ENCODE data around the gene BMP2K.

The BMP2K gene

DNA sequence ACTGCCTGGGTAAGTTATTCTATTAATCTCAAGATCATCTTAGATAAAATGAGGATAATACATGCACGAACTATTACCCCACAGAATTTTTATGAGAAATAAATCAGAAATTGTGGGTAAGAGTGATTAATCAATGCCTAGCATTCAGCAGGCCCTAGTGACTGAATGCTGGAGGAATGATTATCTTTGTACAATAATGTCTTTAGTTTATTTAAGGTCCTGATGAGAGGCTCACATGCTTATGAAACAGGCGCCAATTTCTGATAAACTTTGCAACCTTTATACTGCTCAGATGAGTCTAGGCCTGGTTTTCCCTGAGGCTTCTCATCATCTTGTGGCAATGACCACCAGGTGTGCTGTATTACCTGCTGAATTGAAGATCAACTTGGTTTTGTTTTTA is 27.8 kb upstream of the BMP2K start:
- Histone ChIP-seq H3K4me3 (ENCODE audit: low read depth, low read length) (no peak overlapping the region), H3K36me3 (ENCODE audit: control insufficient read depth, insufficient read depth, low read length) (no peaks in the 10 kb centered on the region), H3K9ac (no peak overlapping the region), H3K4me2 (ENCODE audit: low read length) (no peak overlapping the region), H2AFZ (no peak overlapping the region), H3K27me3 (ENCODE audit: control insufficient read depth, insufficient read depth, low read length) (no peaks in the 10 kb centered on the region), H3K27ac (no peak overlapping the region), H3K9me3 (ENCODE audit: control insufficient read depth, low read length) (no peaks in the 10 kb centered on the region), H3K4me1 (no peaks in the 10 kb centered on the region), H3K79me2 (no peaks in the 10 kb centered on the region)
- TF ChIP-seq CTCF (IDR thresholded peaks at IDR 0.05) = no peak

- Histone ChIP-seq H3K27me3 (ENCODE audit: control insufficient read depth, insufficient read depth, low read length) (no peaks in the 10 kb centered on the region), H3K9ac (no peak overlapping the region), H3K9me3 (ENCODE audit: control insufficient read depth, low read length) (no peaks in the 10 kb centered on the region), H3K79me2 (no peaks in the 10 kb centered on the region), H3K4me2 (ENCODE audit: low read length) (no peak overlapping the region), H3K27ac (no peak overlapping the region), H2AFZ (no peak overlapping the region), H3K4me1 (no peaks in the 10 kb centered on the region), H3K36me3 (ENCODE audit: control insufficient read depth, insufficient read depth, low read length) (no peaks in the 10 kb centered on the region), H3K4me3 (ENCODE audit: low read depth, low read length) (no peak overlapping the region)
- TF ChIP-seq CTCF (IDR thresholded peaks at IDR 0.05) = no peak
Observed at GRCh38 chr4:78749258-78749971, 26.7 kb upstream of the BMP2K start.

DNA sequence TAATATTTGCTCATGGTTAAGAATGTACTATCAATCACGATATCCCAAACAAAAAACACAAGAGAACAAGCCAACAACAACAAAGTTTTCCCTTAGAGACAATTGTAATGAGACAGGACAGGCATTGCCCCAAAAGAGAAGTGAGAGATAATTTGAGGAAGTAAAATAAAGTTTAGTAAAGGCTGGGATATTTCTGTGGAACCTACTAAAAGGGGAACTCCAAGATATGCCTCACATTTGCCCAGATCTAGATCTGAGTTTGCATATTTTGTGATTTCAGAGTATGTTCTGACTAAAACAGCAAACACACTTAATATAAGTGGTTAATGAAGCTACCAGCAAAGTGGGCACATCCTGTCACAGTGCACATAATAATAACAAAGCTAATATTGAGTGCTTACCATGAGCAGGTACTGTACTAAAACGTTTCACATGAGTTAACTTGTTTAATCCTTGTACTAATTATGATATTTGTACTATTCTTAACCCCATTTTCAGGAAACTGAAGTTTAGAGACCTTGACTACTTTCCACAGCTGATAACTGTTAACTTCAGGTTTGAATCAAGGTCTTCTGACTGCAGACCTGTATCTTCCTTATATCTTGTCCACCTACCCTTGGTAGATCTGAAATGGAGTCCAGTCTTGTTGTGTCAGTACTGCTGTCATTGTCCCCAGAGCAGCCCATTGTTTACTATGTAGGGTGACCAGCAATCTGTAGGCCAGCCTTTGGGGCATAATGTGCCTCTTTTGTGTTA is 26.0 kb upstream of the BMP2K start:
- Histone ChIP-seq H3K4me3 (ENCODE audit: low read depth, low read length) (no peak overlapping the region), H2AFZ (no peak overlapping the region), H3K27ac (no peak overlapping the region), H3K36me3 (ENCODE audit: control insufficient read depth, insufficient read depth, low read length) (no peaks in the 10 kb centered on the region), H3K79me2 (no peaks in the 10 kb centered on the region), H3K9ac (no peak overlapping the region), H3K4me2 (ENCODE audit: low read length) (no peak overlapping the region), H3K9me3 (ENCODE audit: control insufficient read depth, low read length) (no peaks in the 10 kb centered on the region), H3K27me3 (ENCODE audit: control insufficient read depth, insufficient read depth, low read length) (no peaks in the 10 kb centered on the region), H3K4me1 (no peaks in the 10 kb centered on the region)
- no peak for TF ChIP-seq CTCF (IDR thresholded peaks at IDR 0.05)

- Histone ChIP-seq H3K79me2 (no peaks in the 10 kb centered on the region), H3K4me1 (no peaks in the 10 kb centered on the region), H3K36me3 (ENCODE audit: control insufficient read depth, insufficient read depth, low read length) (no peaks in the 10 kb centered on the region), H3K27me3 (ENCODE audit: control insufficient read depth, insufficient read depth, low read length) (no peaks in the 10 kb centered on the region), H3K27ac (no peak overlapping the region), H3K4me3 (ENCODE audit: low read depth, low read length) (no peak overlapping the region), H3K9me3 (ENCODE audit: control insufficient read depth, low read length) (no peaks in the 10 kb centered on the region), H3K9ac (no peak overlapping the region), H2AFZ (no peak overlapping the region), H3K4me2 (ENCODE audit: low read length) (no peak overlapping the region)
- no peak for TF ChIP-seq CTCF (IDR thresholded peaks at IDR 0.05)
Observed at GRCh38 chr4:78753091-78753490, 23.1 kb upstream of the BMP2K start.

Measured in parathyroid adenoma (tissue), 2 donors.